Measurements from ENCODE around the gene ARL15. TPM values are rescaled to one million over a fixed set of nuclear protein-coding genes. Genes with fewer than 3 reads are reported as not detected.

The ARL15 gene
- polyA plus RNA-seq, 1 donor, result 30.9 TPM

DNA sequence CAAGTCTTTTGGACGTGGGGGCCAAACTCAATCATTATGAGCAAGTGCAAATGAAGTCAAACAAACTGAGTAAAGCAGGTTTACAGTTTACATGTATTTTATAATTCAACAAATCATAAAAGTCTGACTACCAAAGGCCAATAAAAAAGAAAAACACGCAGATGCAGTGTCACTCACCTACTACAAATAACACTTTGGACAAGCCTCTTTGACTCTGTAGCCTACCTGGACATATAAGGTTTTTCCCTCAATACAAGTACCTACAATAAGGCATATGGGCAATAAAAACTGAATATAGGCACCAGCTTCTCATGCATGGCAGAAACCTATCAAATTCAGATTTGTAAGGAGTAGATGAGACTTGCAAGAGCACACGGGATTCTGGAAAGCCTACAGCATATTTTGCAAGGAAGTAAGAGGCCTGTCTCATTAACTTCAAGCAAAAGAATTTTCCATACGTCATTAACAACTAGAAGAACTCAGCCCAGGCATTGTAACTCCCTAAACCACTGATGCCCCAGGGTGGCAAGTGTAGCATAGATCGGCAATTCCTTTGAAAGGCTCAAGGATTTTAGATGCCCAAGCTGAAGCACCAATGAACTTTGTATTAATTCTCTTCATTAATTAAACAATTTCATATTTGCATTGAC is 21.7 kb downstream of the ARL15 start:
- DNase-seq, result no peak

DNA sequence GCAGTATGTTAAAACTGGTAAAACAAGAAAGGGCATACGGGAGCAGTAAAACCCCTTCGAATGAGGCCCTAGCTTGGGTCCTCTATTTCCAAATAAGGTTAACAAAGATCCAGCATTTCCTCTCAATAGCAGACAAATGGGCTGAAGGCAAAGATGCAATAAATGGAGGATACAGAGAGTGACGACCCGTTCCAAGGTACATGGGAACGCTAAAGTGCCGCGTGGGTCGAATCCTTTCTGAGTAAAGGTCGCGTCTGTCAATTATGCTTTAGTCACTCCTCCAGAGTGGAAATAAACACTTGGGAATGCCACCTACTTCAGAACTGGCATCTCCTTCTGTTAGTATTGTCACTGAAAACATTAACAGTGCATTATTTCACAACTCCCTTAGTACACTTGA is 24.7 kb downstream of the ARL15 start:
- no peak for DNase-seq

DNA sequence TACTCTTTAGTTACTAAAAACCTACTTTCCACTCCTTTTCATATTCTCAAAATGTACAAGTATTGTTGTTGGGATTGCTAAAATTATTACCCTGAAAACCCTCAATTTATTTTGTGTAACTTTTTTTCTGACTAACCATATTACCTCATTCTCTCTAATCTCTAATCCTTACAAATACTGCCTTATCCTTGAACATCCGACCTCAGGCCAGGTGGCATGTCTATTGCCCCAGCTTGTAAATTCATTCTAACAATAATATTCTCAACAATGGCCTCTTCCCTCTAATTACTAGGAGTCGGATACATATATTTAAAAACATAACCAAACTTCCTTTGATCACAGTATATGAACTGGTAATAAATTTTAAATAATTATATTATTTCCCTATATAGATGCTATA is 25.8 kb downstream of the ARL15 start:
- DNase-seq, result no peak

DNA sequence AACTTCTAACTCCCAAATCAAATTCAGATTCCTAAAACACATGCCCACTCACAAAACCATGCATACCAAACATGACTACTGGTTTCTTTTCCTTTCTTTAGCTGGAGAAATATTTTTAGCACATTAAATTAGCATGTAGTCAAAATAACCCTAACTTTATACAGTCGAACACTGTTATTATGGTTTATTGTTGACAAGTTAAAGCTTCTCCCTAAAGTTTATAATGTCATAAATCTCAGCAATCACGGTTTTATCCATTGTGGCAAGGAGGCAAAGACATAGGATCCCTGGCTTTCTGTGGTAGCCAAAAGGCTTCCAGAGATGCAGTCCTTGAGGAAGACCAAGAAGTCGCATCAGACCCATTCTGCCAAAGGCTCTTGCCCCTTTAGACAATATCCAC is 27.5 kb downstream of the ARL15 start:
- no peak for DNase-seq

DNA sequence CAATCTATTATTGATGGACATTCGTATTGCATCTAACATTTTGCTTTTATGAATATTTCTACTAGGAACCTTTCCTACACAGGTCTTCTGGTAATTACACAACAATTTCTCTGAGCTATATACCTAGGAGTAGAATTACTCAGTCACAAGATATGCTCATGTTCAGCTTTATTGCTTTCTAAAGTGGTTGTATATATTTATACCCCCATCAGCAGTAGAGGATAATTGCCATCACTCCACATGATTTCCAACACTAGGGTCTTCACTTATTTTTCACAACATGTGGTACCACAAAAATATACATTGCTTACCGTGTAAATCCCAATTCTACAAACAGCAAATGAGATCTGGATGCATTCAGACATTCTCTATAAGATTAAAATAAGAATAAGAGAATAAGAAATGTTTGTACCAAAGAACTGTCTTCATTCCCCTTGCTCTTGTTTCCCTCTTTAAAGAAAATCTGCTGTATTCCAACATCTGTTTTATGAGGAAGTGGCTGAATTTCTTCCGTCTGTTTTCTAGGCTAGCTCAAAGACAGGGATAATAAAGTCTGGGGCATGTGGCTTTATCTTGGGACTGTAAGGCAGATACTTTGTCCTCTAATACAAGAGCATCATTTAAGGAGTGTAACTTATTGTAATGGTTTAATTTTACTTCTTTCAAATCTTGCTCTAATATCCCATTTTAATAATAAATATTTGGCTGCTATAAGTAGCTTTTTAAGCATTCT is 28.2 kb downstream of the ARL15 start:
- no peak for DNase-seq

DNA sequence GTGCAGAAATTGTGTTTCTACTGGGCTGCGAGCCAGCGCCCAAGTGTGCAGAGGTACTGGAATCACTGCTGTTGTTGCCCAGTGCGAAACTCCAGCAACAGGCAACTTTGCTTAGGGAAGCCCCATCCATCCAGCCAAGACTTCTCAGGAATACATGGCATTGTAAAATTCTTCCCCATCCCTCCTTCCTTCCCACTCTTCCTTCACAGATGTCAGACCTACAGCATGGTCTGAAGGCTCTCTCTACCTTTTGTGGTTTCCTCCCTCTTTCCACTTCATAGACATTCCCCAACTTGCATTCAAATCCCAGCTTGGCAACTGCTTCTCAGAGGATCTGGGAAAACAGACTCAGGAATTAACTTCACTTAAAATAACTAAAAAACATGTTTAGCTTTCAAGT is 30.4 kb downstream of the ARL15 start:
- DNase-seq, result no peak

DNA sequence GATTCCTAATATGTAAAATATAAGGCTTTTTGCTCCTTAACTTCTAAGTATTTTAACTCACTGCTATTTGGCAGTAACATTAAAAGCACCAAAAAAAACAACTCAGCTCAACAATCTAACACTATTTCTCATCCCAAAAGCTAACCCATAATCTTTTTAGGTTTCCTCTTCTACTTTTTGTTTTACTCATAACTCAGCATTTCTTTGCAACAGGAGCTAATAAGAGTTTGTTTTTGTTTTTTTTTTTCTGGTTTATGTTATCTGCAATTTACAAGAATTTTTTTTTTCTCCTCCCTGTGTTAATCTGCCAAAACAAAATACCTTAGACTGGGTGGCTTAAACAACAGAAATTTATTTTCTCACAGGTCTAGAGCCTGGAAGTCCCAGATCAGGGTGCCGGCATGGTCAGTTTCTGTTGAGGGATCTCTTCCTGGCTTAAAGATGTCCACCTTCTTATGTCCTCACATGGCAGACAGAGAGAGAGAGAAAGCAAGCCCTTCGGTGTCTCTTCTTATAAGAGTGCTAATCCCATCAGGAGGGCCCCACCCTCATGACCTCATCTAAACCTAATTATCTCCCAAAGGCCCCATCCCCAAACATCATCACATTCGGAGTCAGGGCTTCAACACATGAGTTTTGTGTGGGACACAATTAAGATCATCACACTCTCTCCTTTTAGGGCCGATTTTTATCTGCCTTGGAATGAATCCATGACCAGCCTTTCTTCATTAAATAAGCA is 31.2 kb downstream of the ARL15 start:
- no peak for DNase-seq

- no peak for DNase-seq
Observed at GRCh38 chr5:54278036-54278830, 32.1 kb downstream of the ARL15 start.

DNA sequence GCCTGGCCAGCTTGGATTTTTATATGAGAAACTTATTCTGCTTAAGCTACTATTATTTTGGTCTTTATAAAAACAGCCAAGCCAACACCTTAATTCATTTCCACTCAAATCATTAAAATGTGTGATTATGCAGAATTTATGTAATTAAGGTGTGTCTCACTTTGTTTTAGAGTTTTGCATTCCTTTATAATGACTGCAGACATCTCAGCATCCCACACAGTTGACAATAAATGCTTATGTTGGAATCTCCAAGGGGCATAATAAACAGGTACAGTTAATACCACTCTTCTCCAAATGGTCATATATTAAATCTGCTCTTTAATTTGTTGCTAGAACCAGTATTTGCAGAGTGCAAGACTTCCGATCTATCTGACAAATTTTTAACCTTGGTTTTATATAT is 34.3 kb downstream of the ARL15 start:
- no peak for DNase-seq

DNA sequence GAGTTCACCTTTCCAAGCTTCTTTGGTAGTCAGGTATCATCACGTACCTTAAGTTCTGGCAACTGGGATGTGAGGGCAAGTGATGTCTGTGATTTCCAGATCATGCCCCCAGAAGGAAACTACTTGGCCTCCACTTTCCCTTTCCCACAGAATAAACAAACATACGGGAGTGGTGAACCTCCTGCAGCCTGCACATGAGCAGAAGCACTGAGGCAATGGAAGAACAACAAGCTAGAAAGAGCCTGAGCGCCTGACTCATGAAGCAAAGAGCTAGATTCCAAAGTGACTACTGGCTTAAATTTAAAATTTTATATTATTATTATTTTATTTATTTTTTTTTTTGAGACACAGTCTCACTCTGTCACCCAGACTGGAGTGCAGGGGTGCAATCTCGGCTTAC is 35.0 kb downstream of the ARL15 start:
- no peak for DNase-seq

GRCh38 chr5:54274944-54275343 is 35.4 kb downstream of the ARL15 start:
- no peak for DNase-seq

DNA sequence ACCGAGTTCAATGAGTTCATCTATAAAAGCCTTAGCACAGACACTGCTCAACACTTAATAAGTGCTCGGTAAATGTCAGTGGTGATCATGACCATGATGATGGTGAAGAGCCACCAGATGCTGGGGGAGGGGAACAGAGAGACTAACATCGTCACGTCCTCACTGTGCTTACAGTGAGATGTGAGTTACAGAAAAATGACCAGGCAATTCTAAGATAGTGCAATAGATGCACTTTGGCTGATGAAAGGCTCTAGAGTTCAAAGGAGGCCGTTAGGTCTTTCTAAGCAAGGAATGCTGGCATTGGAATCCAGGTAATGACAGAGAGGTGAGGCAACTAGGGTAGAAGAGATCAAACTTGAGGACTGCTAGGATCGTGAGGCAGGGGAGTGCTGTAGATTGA is 36.7 kb downstream of the ARL15 start:
- DNase-seq, result no peak

GRCh38 chr5:54272746-54273145 is 37.6 kb downstream of the ARL15 start:
- DNase-seq, result no peak

DNA sequence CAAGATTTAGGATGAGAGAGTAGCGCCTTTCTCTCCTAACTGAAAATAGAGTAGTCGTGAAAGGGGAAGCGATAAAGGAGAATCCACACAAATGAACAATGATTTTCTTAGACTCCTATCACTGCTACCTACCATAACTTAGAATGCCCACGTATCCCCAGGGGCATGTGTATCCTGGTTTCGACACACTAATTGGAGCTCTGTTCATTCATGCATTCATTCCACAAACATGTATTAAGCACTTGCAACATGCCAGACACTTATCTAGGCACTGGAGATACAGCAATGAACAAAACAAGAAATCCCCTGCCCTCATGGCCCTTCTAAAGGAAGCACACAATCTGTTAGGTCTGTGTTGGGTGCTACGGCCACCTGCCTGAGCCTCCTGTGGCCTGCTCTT is 40.0 kb downstream of the ARL15 start:
- DNase-seq, result no peak

DNA sequence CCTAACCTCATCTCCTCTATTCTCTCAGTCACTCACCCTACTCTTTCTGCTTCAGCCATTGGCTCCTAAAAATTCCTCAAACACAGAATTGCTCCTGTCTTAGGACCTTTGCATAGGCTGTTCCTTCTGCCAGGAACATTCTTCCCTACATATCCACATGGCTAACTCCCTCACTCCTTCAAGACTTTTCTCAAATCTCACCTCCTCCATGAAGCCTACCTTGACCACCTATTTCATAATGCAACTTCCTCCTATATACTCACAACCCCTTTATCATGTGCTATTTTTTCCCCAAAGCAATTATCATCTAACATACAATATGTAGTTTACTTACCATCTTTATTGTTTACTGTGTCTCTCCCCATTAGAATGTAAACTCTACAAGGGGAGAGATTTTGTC is 45.8 kb downstream of the ARL15 start:
- DNase-seq, result no peak

- no peak for DNase-seq
Observed at GRCh38 chr5:54263447-54263846, 46.9 kb downstream of the ARL15 start.

- no peak for DNase-seq
Observed at GRCh38 chr5:54261596-54261995, 48.8 kb downstream of the ARL15 start.

GRCh38 chr5:54259981-54260380 is 50.4 kb downstream of the ARL15 start:
- DNase-seq, result no peak

- DNase-seq, result no peak
Observed at GRCh38 chr5:54259090-54259489, 51.3 kb downstream of the ARL15 start.

DNA sequence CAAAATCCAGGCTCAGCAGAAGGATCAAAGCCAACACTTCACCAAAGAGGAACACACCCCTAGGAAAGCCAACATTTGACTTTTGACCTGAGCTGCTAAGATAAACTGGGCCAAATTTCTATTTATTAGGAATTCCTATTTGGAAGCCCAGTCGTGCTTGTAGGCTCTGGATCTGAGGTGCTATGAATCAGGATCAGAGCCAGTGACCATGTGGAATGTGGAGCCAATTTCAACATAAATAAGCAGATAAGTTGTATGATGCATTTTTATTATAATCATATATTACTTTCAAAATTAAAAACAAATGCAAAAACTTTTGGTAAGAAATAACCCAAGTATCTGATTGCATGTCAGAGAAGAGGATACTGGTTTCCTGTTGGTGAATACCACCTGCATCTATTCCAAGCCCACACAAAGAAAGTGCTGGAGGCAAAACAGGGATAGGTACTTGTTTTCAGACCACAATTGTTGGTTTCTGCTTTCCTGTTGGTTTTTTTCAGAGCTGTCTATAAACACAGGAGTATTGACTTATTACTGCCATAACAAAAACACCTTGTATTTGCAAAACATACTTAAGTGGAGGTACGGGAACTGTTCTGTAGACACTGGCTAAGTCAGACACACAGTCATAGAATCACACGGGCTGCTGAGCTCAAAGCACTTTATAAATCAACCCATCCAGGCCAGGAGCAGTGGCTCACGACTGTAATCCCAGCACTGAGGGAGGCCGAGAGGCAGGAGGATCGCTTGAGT is 52.8 kb downstream of the ARL15 start:
- DNase-seq, result no peak

DNA sequence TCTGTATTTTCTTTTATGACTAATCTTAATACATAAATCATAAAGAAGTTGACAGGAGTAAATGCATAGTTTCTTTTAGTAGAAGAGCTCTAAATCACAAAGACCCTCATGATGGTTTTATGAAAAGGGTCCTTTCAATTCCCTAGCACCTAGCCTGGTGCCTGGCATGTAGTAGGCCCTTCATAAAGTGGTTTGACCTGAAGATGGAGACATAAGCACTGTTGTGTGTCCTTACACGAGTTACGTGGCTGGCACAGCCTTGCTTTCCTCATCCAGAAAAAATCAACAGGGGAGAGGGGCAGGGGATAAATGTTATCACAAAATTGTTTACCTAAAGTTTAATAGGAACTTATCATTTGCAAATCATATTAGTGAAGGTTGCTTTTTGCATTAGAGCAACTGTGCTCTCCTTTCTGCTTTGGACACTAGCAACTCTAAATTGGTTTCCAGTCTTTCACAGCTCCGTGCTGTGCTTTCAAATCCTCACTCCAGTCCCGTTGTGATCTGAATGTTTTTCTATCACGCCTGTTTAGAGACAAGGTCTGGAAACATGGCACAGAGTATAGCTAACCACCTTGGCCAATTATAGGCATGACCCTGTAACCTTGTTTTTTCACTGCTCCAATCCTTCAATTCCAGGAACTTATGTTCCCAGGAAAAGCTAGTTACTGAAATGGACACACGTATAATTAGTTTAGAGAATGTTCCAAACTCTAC is 55.7 kb downstream of the ARL15 start:
- DNase-seq, result no peak

Measured in left kidney (tissue), 2 donors.